ENCODE results near the gene HLA-G. TPM values are rescaled to one million over a fixed set of nuclear protein-coding genes. Genes with fewer than 3 reads are reported as not detected.
"Not testable (repeated sequence)": the region's sequence is repeated elsewhere in the genome, so short reads cannot be mapped to it uniquely, and the experiment has no call there.

The HLA-G gene
- total RNA-seq, 1 donor from 2014 or later, result not detected

DNA sequence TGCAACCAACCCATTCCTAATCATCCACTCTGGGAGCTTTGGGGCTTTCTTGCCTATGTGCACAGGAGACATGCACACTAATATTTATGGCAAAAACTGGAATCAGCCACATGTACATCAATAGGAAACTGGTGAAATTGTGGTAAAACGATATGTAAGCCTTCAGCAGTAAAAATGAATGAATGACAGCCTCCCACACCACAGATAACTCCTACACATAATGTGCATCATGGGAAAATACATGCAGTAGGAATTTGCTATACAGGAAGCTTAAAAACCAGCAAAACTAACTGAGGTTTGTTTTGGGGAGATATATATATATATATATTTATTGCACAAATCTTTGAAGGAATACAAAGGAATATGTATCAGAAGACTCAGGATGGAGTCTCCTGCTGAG is 47.6 kb downstream of the HLA-G start:
- no peak overlapping the region for H3K4me3 Mint-ChIP-seq (ENCODE audit: unreplicated experiment)
- H3K36me3 Mint-ChIP-seq (ENCODE audit: unreplicated experiment), result peaks cover 5% of the 10 kb centered on the region
- H3K27ac Mint-ChIP-seq (ENCODE audit: unreplicated experiment), result no peak overlapping the region
- H3K4me1 Mint-ChIP-seq (ENCODE audit: low read depth, unreplicated experiment), result no peaks in the 10 kb centered on the region
- TF ChIP-seq, protein P1, sequence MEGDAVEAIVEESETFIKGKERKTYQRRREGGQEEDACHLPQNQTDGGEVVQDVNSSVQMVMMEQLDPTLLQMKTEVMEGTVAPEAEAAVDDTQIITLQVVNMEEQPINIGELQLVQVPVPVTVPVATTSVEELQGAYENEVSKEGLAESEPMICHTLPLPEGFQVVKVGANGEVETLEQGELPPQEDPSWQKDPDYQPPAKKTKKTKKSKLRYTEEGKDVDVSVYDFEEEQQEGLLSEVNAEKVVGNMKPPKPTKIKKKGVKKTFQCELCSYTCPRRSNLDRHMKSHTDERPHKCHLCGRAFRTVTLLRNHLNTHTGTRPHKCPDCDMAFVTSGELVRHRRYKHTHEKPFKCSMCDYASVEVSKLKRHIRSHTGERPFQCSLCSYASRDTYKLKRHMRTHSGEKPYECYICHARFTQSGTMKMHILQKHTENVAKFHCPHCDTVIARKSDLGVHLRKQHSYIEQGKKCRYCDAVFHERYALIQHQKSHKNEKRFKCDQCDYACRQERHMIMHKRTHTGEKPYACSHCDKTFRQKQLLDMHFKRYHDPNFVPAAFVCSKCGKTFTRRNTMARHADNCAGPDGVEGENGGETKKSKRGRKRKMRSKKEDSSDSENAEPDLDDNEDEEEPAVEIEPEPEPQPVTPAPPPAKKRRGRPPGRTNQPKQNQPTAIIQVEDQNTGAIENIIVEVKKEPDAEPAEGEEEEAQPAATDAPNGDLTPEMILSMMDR (IDR thresholded peaks at IDR 0.05; ENCODE audit: partially characterized antibody, unreplicated experiment), result no peak
- H3K9me3 Mint-ChIP-seq (ENCODE audit: unreplicated experiment), result no peaks in the 10 kb centered on the region
- H3K27me3 Mint-ChIP-seq (ENCODE audit: unreplicated experiment), result no peaks in the 10 kb centered on the region
- no peak for DNase-seq

DNA sequence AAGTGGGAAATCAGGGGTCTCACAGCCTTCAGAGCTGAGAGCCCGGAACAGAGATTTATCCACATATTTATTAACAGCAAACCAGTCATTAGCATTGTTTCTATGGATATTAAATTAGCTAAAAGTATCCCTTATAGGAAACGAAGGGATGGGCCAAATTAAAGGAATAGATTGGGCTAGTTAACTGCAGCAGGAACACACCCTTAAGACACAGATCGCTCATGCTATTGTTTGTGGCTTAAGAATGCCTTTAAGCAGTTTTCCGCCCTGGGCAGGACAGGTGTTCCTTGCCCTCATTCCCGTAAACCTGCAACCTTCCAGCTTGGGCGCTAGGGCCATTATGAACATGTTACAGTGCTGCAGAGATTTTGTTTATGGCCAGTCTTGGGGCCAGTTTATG is 48.1 kb downstream of the HLA-G start:
- H3K4me3 Mint-ChIP-seq (ENCODE audit: unreplicated experiment); H3K9me3 Mint-ChIP-seq (ENCODE audit: unreplicated experiment); H3K4me1 Mint-ChIP-seq (ENCODE audit: low read depth, unreplicated experiment); DNase-seq; H3K27me3 Mint-ChIP-seq (ENCODE audit: unreplicated experiment); H3K36me3 Mint-ChIP-seq (ENCODE audit: unreplicated experiment); H3K27ac Mint-ChIP-seq (ENCODE audit: unreplicated experiment): not testable (repeated sequence)

Other genes with a start within 250 kb of the HLA-G start
- not detected for gene OR2H2, start 242.7 kb upstream of the HLA-G start, total RNA-seq (ENCODE audit: unreplicated experiment)
- 158 TPM for gene GABBR1, start 194.6 kb upstream of the HLA-G start, total RNA-seq (ENCODE audit: unreplicated experiment)
- gene MOG, start 170.7 kb upstream of the HLA-G start, total RNA-seq (ENCODE audit: unreplicated experiment), result not detected
- not detected for gene ZFP57, start 146.7 kb upstream of the HLA-G start, total RNA-seq (ENCODE audit: unreplicated experiment)
- gene HLA-F, start 104.4 kb upstream of the HLA-G start, total RNA-seq (ENCODE audit: unreplicated experiment), result 1.9 TPM
- gene HLA-A, start 114.7 kb downstream of the HLA-G start, total RNA-seq (ENCODE audit: unreplicated experiment), result 60.2 TPM
- gene POLR1H, start 233.4 kb downstream of the HLA-G start, total RNA-seq (ENCODE audit: unreplicated experiment), result 17.0 TPM
- gene PPP1R11, start 239.4 kb downstream of the HLA-G start, total RNA-seq (ENCODE audit: unreplicated experiment), result 52.3 TPM
- not detected for gene RNF39, start 247.9 kb downstream of the HLA-G start, total RNA-seq (ENCODE audit: unreplicated experiment)